K562 (cell line): ENCODE data around the gene DAAM1. TPM values are rescaled to one million over a fixed set of nuclear protein-coding genes. Genes with fewer than 3 reads are reported as not detected.

Experiments
- ATAC-seq: fragments of 200-7000 bp; cut with Tn5 transposase; 3 replicates; pipeline ENCODE4 v1.9.1; 2020; ENCODE audit warnings: moderate library complexity
- BruUV-seq: library from RNA; stranded (reverse); fragments of 400-500 nt; replicated peaks from 2 replicates; lab custom pipeline; 2021; lab: Mats Ljungman, UMichigan
- CTCF ChIA-PET: fragments of 300-600 bp; formaldehyde crosslinking; extraction: SDS; loops from one replicate; lab custom pipeline; 2021; ENCODE audit warnings: low intra/inter-chr PET ratio; lab: Yijun Ruan, JAX
- POLR2A ChIA-PET: fragments of 300-600, 350-650 bp; sonication (Branson Sonifier 250); formaldehyde crosslinking; extraction: SDS; loops from one replicate; lab custom pipeline; 2021; ENCODE audit warnings: antibody characterized with exemption, inconsistent platforms; lab: Yijun Ruan, JAX
- DNase-seq, 4 experiments: peaks; one replicate each; pipeline versions ENCODE4 v3.0.0 to v3.0.0-alpha.2; 2011 to 2018; ENCODE audit warnings: low spot score in 3 of 4, mixed read lengths in 3 of 4; ENCODE audit errors: extremely low read depth in 1 of 4
- FAIRE-seq: peaks from 2 replicates; lab custom pipeline; 2011; peaks lifted over from hg19 to GRCh38; lab: Jason Lieb, UNC
- H2AFZ ChIP-seq: 2 replicates; pipeline ENCODE4 v1.6.0; 2011; ENCODE audit warnings: low read depth, low read length, control low read depth, inconsistent platforms
- H3K27ac ChIP-seq: fragments of 200-600 bp; 3 replicates; pipeline ENCODE4 v1.8.0; 2011; ENCODE audit warnings: low read depth, mild to moderate bottlenecking, control low read depth, inconsistent platforms, low read length, moderate library complexity, mixed read lengths; ENCODE audit errors: extremely low read depth
- H3K27me3 ChIP-seq, 2 experiments: fragments of 300-600 bp in 1 of 2; 2 replicates in 1 of 2; 3 replicates in 1 of 2; pipeline versions ENCODE4 v1.6.0 to v1.8.0; 2011; ENCODE audit warnings: inconsistent platforms in 2 of 2, low read length in 2 of 2, mild to moderate bottlenecking in 1 of 2, mixed read lengths in 1 of 2, moderate library complexity in 1 of 2; ENCODE audit not compliant: control insufficient read depth in 2 of 2, insufficient read depth in 2 of 2
- H3K36me3 ChIP-seq: fragments of 300-600 bp; 3 replicates; pipeline ENCODE4 v1.8.0; 2011; ENCODE audit warnings: mild to moderate bottlenecking, low read length, inconsistent platforms; ENCODE audit not compliant: control insufficient read depth, insufficient read depth
- H3K4me1 ChIP-seq, 2 experiments: fragments of 200-600 bp in 1 of 2; replicated peaks in 1 of 2; 2 replicates in 1 of 2; 3 replicates in 1 of 2; pipeline versions ENCODE4 v1.5.1 to v1.8.0; 2011; ENCODE audit warnings: inconsistent platforms in 2 of 2, low read length in 2 of 2, mild to moderate bottlenecking in 1 of 2, mixed read lengths in 1 of 2, moderate library complexity in 1 of 2; ENCODE audit not compliant: control insufficient read depth in 2 of 2, insufficient read depth in 2 of 2
- H3K4me2 ChIP-seq: 2 replicates; pipeline ENCODE4 v1.6.1; 2011; ENCODE audit warnings: low read length, control low read depth, inconsistent platforms, mixed read lengths; ENCODE audit not compliant: insufficient read depth
- H3K4me3 ChIP-seq: fragments of 200-600 bp; sonication (generic), shearing (Covaris generic); 2 replicates; pipeline ENCODE4 v1.5.1; 2016; ENCODE audit warnings: control low read depth, inconsistent platforms
- H3K79me2 ChIP-seq: fragments of 200-600 bp; 3 replicates; pipeline ENCODE4 v1.8.0; 2011; ENCODE audit warnings: low read length, inconsistent platforms; ENCODE audit not compliant: control insufficient read depth, insufficient read depth
- H3K9ac ChIP-seq, 2 experiments: 2 replicates each; pipeline versions ENCODE4 v1.6.0 to v1.6.1; 2011; ENCODE audit warnings: low read depth in 2 of 2, low read length in 2 of 2, control low read depth in 1 of 2, inconsistent platforms in 1 of 2, mild to moderate bottlenecking in 1 of 2, mixed read lengths in 1 of 2; ENCODE audit not compliant: insufficient read depth in 1 of 2
- H3K9me1 ChIP-seq: one replicate; pipeline ENCODE4 v1.6.0; 2011; ENCODE audit warnings: inconsistent platforms, mild to moderate bottlenecking, low read length, moderate library complexity; ENCODE audit not compliant: control insufficient read depth, insufficient read depth
- H3K9me3 ChIP-seq: replicated peaks from 2 replicates; pipeline ENCODE4 v1.5.1; 2011; ENCODE audit warnings: low read depth, low read length, inconsistent platforms; ENCODE audit not compliant: control insufficient read depth, insufficient read depth
- H4K20me1 ChIP-seq: replicated peaks from 2 replicates; pipeline ENCODE4 v1.6.1; 2011; ENCODE audit warnings: low read length, inconsistent platforms, mixed read lengths; ENCODE audit not compliant: control insufficient read depth, insufficient read depth
- KAT2B ChIP-seq: IDR thresholded peaks from one replicate; pipeline ENCODE4 v1.6.1; 2012; ENCODE audit warnings: low read depth, mild to moderate bottlenecking, control low read depth, inconsistent platforms, low read length, moderate library complexity
- NELFE ChIP-seq: IDR thresholded peaks from 2 replicates; pipeline ENCODE4 v1.6.1; 2011; ENCODE audit warnings: mild to moderate bottlenecking; ENCODE audit not compliant: insufficient read depth, insufficient read length
- SP2 ChIP-seq: IDR thresholded peaks from 2 replicates; pipeline ENCODE4 v1.6.1; 2011; ENCODE audit warnings: mild to moderate bottlenecking, low read depth, low read length, moderate library complexity; ENCODE audit not compliant: poor library complexity, severe bottlenecking; ENCODE audit errors: extremely low read depth
- WGBS: fragments of 100-300 bp; shearing (Covaris generic); methylation state at CpG from one replicate; pipeline ENCODE4 v1.1.6; 2016; ENCODE audit warnings: low coverage, mixed read lengths; ENCODE audit not compliant: insufficient coverage; ENCODE audit errors: missing lambda C conversion rate; 5-methylcytosine and 5-hydroxymethylcytosine counted together
- in situ Hi-C: fragments of 300-500 bp; cut with MboI; formaldehyde crosslinking; loops from 4 replicates; pipeline ENCODE4 v1.15.0; 2018; ENCODE audit warnings: inconsistent platforms, mixed read lengths
- intact Hi-C: fragments of 100-400 bp; cut with micrococcal nuclease; formaldehyde crosslinking; loops from 2 replicates; pipeline ENCODE4 v1.14.2; 2022
- polyA plus RNA-seq, 8 experiments: library from polyadenylated mRNA; depleted of rRNA in 4 of 8; stranded (reverse) in 5 of 8; unstranded in 3 of 8; fragments of >200 nt; fragmentation: Nextera tagmentation in 2 of 8; fragmentation: Illumina TruSeq in 1 of 8; extraction: Ambion mirVana in 2 of 8; extraction: Trizol in 1 of 8; gene quantifications; 2 replicates each; pipeline versions ENCODE4 v1.2.1 to v1.2.3, GENCODE V29; 2011 to 2014; ENCODE audit warnings: inconsistent platforms in 1 of 8, missing spikeins in 1 of 8
- total RNA-seq, 7 experiments: library from RNA; depleted of rRNA in 6 of 7; stranded (reverse); fragments of >200 nt in 6 of 7; fragmentation: Illumina TruSeq in 2 of 7; extraction: Trizol in 2 of 7; gene quantifications; 2 replicates each; pipeline versions ENCODE4 v1.2.1 to v1.2.3, GENCODE V29; 2011 to 2021; ENCODE audit warnings: low replicate concordance in 1 of 7
- TF ChIP-seq, protein P1 (sequence below): IDR thresholded peaks from 2 replicates; pipeline ENCODE4 v1.6.1; 2011; ENCODE audit not compliant: insufficient read length; ENCODE audit errors: extremely low read depth
- TF ChIP-seq, protein P2 (sequence below), 2 experiments: fragments of 150-350 bp in 1 of 2; IDR thresholded peaks; 2 replicates each; pipeline ENCODE4 v1.6.1; 2012 to 2016; ENCODE audit warnings: low read depth in 2 of 2, low read length in 2 of 2, mild to moderate bottlenecking in 1 of 2, moderate library complexity in 1 of 2
- TF ChIP-seq, protein P3 (sequence below), 2 experiments: IDR thresholded peaks; 2 replicates each; pipeline ENCODE4 v1.6.1; 2011; ENCODE audit warnings: borderline replicate concordance in 1 of 2, control low read depth in 1 of 2, low read depth in 1 of 2, low read length in 1 of 2, mild to moderate bottlenecking in 1 of 2, mixed read lengths in 1 of 2, moderate library complexity in 1 of 2; ENCODE audit not compliant: insufficient read depth in 1 of 2, insufficient read length in 1 of 2, poor library complexity in 1 of 2, severe bottlenecking in 1 of 2; ENCODE audit errors: extremely low read depth in 1 of 2
- TF ChIP-seq, protein P4 (sequence below): sonication (generic); formaldehyde crosslinking; IDR thresholded peaks from 2 replicates; pipeline ENCODE4 v1.8.1; 2023; ENCODE audit warnings: missing genetic modification reagents, mild to moderate bottlenecking, borderline replicate concordance
- TF ChIP-seq, protein P5 (sequence below), 3 experiments: IDR thresholded peaks in 2 of 3; conservative IDR thresholded peaks in 1 of 3; 2 replicates each; pipeline ENCODE4 v1.5.1; 2011 to 2012; ENCODE audit warnings: low read length in 3 of 3, mild to moderate bottlenecking in 3 of 3, control low read depth in 2 of 3, improper control_type of control experiment in 1 of 3, inconsistent platforms in 1 of 3, low read depth in 1 of 3, mixed read lengths in 1 of 3, moderate library complexity in 1 of 3; ENCODE audit not compliant: insufficient read depth in 2 of 3

Gene DAAM1
- total and polyA plus RNA-seq, 9 of the 15 experiments (the other 6 are each of a cell fraction or from before 2014, with no cell fraction given): 3.6 to 11.6 (median 6.7) TPM

DNA sequence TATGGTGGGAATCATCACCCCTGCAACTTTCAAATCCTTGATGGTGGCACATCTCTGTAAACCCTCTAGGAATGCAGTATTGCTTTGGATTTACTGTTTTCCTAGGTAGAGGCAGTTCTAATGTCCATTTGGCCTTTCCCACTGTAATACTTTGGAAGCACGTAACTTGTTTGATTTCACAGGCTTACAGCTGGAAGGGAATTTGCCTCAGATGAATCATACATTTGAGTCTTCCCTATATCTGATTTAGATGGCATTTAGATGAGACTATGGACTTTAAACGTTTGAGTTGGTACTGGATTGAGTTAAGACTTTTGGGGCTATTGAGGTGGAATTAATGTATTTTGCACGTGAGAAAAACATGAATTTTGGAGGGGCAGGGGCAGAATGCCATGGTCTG is 35.9 kb downstream of the DAAM1 start:
- WGBS: 30% methylated on average over 3 of the region's 3 CpGs
- Histone ChIP-seq H3K4me3 (no peak overlapping the region), H3K9me3 (no peaks in the 10 kb centered on the region), H3K27ac (no peak overlapping the region), H3K79me2 (no peaks in the 10 kb centered on the region), H4K20me1 (peaks cover 12% of the 10 kb centered on the region), H3K4me1 (no peaks in the 10 kb centered on the region), H3K9ac (no peak overlapping the region), H3K4me2 (no peak overlapping the region), H3K27me3 (no peaks in the 10 kb centered on the region), H3K36me3 (no peaks in the 10 kb centered on the region), H3K9me1 (no peaks in the 10 kb centered on the region), H2AFZ (no peak overlapping the region)
- CTCF ChIA-PET: no interaction called here
- intact Hi-C loops (no loop called here), in situ Hi-C loops (no loop called here)
- DNase-seq (no peak), ATAC-seq (no peak), FAIRE-seq (peak; percentile 11)
- BruUV-seq: no TSS peak
- POLR2A ChIA-PET: no interaction called here
- TF ChIP-seq KAT2B: no peak
- TF ChIP-seq, protein P1, sequence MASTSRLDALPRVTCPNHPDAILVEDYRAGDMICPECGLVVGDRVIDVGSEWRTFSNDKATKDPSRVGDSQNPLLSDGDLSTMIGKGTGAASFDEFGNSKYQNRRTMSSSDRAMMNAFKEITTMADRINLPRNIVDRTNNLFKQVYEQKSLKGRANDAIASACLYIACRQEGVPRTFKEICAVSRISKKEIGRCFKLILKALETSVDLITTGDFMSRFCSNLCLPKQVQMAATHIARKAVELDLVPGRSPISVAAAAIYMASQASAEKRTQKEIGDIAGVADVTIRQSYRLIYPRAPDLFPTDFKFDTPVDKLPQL: no peak
- TF ChIP-seq, protein P2, sequence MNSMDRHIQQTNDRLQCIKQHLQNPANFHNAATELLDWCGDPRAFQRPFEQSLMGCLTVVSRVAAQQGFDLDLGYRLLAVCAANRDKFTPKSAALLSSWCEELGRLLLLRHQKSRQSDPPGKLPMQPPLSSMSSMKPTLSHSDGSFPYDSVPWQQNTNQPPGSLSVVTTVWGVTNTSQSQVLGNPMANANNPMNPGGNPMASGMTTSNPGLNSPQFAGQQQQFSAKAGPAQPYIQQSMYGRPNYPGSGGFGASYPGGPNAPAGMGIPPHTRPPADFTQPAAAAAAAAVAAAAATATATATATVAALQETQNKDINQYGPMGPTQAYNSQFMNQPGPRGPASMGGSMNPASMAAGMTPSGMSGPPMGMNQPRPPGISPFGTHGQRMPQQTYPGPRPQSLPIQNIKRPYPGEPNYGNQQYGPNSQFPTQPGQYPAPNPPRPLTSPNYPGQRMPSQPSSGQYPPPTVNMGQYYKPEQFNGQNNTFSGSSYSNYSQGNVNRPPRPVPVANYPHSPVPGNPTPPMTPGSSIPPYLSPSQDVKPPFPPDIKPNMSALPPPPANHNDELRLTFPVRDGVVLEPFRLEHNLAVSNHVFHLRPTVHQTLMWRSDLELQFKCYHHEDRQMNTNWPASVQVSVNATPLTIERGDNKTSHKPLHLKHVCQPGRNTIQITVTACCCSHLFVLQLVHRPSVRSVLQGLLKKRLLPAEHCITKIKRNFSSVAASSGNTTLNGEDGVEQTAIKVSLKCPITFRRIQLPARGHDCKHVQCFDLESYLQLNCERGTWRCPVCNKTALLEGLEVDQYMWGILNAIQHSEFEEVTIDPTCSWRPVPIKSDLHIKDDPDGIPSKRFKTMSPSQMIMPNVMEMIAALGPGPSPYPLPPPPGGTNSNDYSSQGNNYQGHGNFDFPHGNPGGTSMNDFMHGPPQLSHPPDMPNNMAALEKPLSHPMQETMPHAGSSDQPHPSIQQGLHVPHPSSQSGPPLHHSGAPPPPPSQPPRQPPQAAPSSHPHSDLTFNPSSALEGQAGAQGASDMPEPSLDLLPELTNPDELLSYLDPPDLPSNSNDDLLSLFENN (IDR thresholded peaks at IDR 0.05; ENCODE audit: low read depth in 2 of 2, low read length in 2 of 2): no peak
- TF ChIP-seq, protein P3, sequence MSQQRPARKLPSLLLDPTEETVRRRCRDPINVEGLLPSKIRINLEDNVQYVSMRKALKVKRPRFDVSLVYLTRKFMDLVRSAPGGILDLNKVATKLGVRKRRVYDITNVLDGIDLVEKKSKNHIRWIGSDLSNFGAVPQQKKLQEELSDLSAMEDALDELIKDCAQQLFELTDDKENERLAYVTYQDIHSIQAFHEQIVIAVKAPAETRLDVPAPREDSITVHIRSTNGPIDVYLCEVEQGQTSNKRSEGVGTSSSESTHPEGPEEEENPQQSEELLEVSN (IDR thresholded peaks at IDR 0.05; ENCODE audit: borderline replicate concordance in 1 of 2, extremely low read depth in 1 of 2, insufficient read depth in 1 of 2, insufficient read length in 1 of 2, low read depth in 1 of 2, low read length in 1 of 2, poor library complexity in 1 of 2, severe bottlenecking in 1 of 2): no peak
- TF ChIP-seq NELFE: no peak
- TF ChIP-seq, protein P4, sequence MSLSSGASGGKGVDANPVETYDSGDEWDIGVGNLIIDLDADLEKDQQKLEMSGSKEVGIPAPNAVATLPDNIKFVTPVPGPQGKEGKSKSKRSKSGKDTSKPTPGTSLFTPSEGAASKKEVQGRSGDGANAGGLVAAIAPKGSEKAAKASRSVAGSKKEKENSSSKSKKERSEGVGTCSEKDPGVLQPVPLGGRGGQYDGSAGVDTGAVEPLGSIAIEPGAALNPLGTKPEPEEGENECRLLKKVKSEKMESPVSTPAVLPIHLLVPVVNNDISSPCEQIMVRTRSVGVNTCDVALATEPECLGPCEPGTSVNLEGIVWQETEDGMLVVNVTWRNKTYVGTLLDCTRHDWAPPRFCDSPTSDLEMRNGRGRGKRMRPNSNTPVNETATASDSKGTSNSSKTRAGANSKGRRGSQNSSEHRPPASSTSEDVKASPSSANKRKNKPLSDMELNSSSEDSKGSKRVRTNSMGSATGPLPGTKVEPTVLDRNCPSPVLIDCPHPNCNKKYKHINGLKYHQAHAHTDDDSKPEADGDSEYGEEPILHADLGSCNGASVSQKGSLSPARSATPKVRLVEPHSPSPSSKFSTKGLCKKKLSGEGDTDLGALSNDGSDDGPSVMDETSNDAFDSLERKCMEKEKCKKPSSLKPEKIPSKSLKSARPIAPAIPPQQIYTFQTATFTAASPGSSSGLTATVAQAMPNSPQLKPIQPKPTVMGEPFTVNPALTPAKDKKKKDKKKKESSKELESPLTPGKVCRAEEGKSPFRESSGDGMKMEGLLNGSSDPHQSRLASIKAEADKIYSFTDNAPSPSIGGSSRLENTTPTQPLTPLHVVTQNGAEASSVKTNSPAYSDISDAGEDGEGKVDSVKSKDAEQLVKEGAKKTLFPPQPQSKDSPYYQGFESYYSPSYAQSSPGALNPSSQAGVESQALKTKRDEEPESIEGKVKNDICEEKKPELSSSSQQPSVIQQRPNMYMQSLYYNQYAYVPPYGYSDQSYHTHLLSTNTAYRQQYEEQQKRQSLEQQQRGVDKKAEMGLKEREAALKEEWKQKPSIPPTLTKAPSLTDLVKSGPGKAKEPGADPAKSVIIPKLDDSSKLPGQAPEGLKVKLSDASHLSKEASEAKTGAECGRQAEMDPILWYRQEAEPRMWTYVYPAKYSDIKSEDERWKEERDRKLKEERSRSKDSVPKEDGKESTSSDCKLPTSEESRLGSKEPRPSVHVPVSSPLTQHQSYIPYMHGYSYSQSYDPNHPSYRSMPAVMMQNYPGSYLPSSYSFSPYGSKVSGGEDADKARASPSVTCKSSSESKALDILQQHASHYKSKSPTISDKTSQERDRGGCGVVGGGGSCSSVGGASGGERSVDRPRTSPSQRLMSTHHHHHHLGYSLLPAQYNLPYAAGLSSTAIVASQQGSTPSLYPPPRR: no peak
- TF ChIP-seq, protein P5, sequence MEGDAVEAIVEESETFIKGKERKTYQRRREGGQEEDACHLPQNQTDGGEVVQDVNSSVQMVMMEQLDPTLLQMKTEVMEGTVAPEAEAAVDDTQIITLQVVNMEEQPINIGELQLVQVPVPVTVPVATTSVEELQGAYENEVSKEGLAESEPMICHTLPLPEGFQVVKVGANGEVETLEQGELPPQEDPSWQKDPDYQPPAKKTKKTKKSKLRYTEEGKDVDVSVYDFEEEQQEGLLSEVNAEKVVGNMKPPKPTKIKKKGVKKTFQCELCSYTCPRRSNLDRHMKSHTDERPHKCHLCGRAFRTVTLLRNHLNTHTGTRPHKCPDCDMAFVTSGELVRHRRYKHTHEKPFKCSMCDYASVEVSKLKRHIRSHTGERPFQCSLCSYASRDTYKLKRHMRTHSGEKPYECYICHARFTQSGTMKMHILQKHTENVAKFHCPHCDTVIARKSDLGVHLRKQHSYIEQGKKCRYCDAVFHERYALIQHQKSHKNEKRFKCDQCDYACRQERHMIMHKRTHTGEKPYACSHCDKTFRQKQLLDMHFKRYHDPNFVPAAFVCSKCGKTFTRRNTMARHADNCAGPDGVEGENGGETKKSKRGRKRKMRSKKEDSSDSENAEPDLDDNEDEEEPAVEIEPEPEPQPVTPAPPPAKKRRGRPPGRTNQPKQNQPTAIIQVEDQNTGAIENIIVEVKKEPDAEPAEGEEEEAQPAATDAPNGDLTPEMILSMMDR (IDR thresholded peaks at IDR 0.05 in 2 of 3, conservative IDR thresholded peaks at IDR 0.05 in 1 of 3; ENCODE audit: insufficient read depth in 2 of 3, low read depth in 1 of 3, low read length in 3 of 3): no peak
- no peak for TF ChIP-seq SP2
